GM23338 (cell line): ENCODE measurements around the gene CCR7. TPM values are rescaled to one million over a fixed set of nuclear protein-coding genes. Genes with fewer than 3 reads are reported as not detected.

Experiments
- ATAC-seq: fragments of 200-7000 bp; cut with Tn5 transposase; 3 replicates; pipeline ENCODE4 v1.9.1; 2020
- DNase-seq: peaks from one replicate; pipeline ENCODE4 v3.0.0-alpha.2; 2015; ENCODE audit warnings: low spot score
- H2AFZ ChIP-seq: fragments of 200-600 bp; sonication (generic); 2 replicates; pipeline ENCODE4 v1.8.0; 2016; ENCODE audit warnings: antibody characterized with exemption, mild to moderate bottlenecking, moderate library complexity
- H3F3A ChIP-seq: fragments of 200-600 bp; sonication (generic); replicated peaks from 2 replicates; pipeline ENCODE4 v1.8.0; 2017; ENCODE audit warnings: antibody characterized with exemption, mixed run types, low read depth
- H3K27ac ChIP-seq: fragments of 200-600 bp; sonication (generic); 2 replicates; pipeline ENCODE4 v1.6.1; 2016; ENCODE audit warnings: low read depth
- H3K27me3 ChIP-seq: fragments of 200-600 bp; sonication (generic); 2 replicates; pipeline ENCODE4 v1.8.0; 2016; ENCODE audit warnings: mild to moderate bottlenecking, mixed run types, moderate library complexity; ENCODE audit not compliant: insufficient read depth
- H3K36me3 ChIP-seq: fragments of 200-600 bp; sonication (generic); 2 replicates; pipeline ENCODE4 v1.8.0; 2016; ENCODE audit warnings: mild to moderate bottlenecking; ENCODE audit not compliant: insufficient read depth
- H3K4me1 ChIP-seq: fragments of 200-600 bp; sonication (generic); 2 replicates; pipeline ENCODE4 v1.8.0; 2016; ENCODE audit warnings: mild to moderate bottlenecking, moderate library complexity; ENCODE audit not compliant: insufficient read depth
- H3K4me2 ChIP-seq: fragments of 200-600 bp; sonication (generic); 2 replicates; pipeline ENCODE4 v1.7.1; 2017; ENCODE audit warnings: mixed run types
- H3K4me3 ChIP-seq: fragments of 200-600 bp; sonication (generic); 2 replicates; pipeline ENCODE4 v1.6.1; 2016; ENCODE audit warnings: mixed run types
- H3K79me2 ChIP-seq: fragments of 200-600 bp; sonication (generic); replicated peaks from 2 replicates; pipeline ENCODE4 v1.8.0; 2017; ENCODE audit warnings: mild to moderate bottlenecking; ENCODE audit not compliant: insufficient read depth
- H3K9me2 ChIP-seq: fragments of 200-600 bp; sonication (generic); 2 replicates; pipeline ENCODE4 v1.8.0; 2017; ENCODE audit not compliant: insufficient read depth
- H4K20me1 ChIP-seq: fragments of 200-600 bp; sonication (generic); replicated peaks from 2 replicates; pipeline ENCODE4 v1.8.0; 2017; ENCODE audit warnings: mild to moderate bottlenecking; ENCODE audit not compliant: insufficient read depth
- H3K27ac Mint-ChIP-seq: 2 replicates; pipeline ENCODE4 v1.8.0; 2020; ENCODE audit warnings: inconsistent platforms, mild to moderate bottlenecking, moderate library complexity, mixed read lengths
- H3K27me3 Mint-ChIP-seq: 3 replicates; pipeline ENCODE4 v1.8.0; 2022; ENCODE audit warnings: low read depth, mild to moderate bottlenecking, moderate library complexity, mixed read lengths, inconsistent platforms; ENCODE audit not compliant: insufficient read depth, poor library complexity
- H3K36me3 Mint-ChIP-seq: 3 replicates; pipeline ENCODE4 v1.8.0; 2021; ENCODE audit warnings: low read depth, mild to moderate bottlenecking, inconsistent platforms, moderate library complexity, mixed read lengths
- H3K4me1 Mint-ChIP-seq: 3 replicates; pipeline ENCODE4 v1.8.0; 2020; ENCODE audit warnings: mild to moderate bottlenecking, inconsistent platforms, mixed read lengths
- H3K4me3 Mint-ChIP-seq: 3 replicates; pipeline ENCODE4 v1.8.0; 2021; ENCODE audit warnings: moderate library complexity, mild to moderate bottlenecking, inconsistent platforms, mixed read lengths
- H3K9me3 Mint-ChIP-seq: 3 replicates; pipeline ENCODE4 v1.8.0; 2020; ENCODE audit warnings: moderate library complexity, mild to moderate bottlenecking, inconsistent platforms, mixed read lengths
- CREB1 ChIP-seq: fragments of 250-450 bp; sonication (Bioruptor Pico); IDR thresholded peaks from 2 replicates; pipeline ENCODE4 v1.5.0; 2020; ENCODE audit warnings: low read depth, mild to moderate bottlenecking, moderate library complexity
- CTCF ChIP-seq, 2 experiments: fragments of 200-600 bp in 1 of 2; sonication (generic) in 1 of 2; conservative IDR thresholded peaks; 2 replicates each; pipeline versions ENCODE4 v1.5.1 to v1.6.1; 2016 to 2017; ENCODE audit warnings: antibody characterized with exemption in 2 of 2, low read depth in 2 of 2, mild to moderate bottlenecking in 2 of 2, moderate library complexity in 1 of 2
- ETS1 ChIP-seq: IDR thresholded peaks from 2 replicates; pipeline ENCODE4 v1.6.1; 2016; ENCODE audit warnings: antibody characterized with exemption
- EZH2 ChIP-seq: fragments of 200-600 bp; sonication (generic); IDR thresholded peaks from one replicate; pipeline ENCODE4 v1.8.0; 2017; ENCODE audit warnings: antibody characterized with exemption, mild to moderate bottlenecking, low read depth; ENCODE audit not compliant: unreplicated experiment
- EZH2phosphoT487 ChIP-seq: fragments of 200-600 bp; sonication (generic); IDR thresholded peaks from one replicate; pipeline ENCODE4 v1.8.1; 2018; ENCODE audit warnings: antibody characterized with exemption; ENCODE audit not compliant: unreplicated experiment
- JUNB ChIP-seq: IDR thresholded peaks from one replicate; pipeline ENCODE4 v1.6.1; 2016; ENCODE audit warnings: antibody characterized with exemption; ENCODE audit not compliant: unreplicated experiment
- NANOG ChIP-seq: IDR thresholded peaks from 2 replicates; pipeline ENCODE4 v1.6.1; 2016; ENCODE audit warnings: antibody characterized with exemption, borderline replicate concordance
- POLR2AphosphoS5 ChIP-seq: IDR thresholded peaks from 2 replicates; pipeline ENCODE4 v1.6.1; 2016; ENCODE audit warnings: antibody characterized with exemption, low read depth
- REST ChIP-seq: IDR thresholded peaks from one replicate; pipeline ENCODE4 v1.6.1; 2018; ENCODE audit warnings: antibody characterized with exemption; ENCODE audit not compliant: unreplicated experiment
- STAT1 ChIP-seq: IDR thresholded peaks from one replicate; pipeline ENCODE4 v1.6.1; 2016; ENCODE audit warnings: antibody characterized with exemption; ENCODE audit not compliant: unreplicated experiment
- ZNF114 ChIP-seq: fragments of 250-450 bp; sonication (Bioruptor Pico); IDR thresholded peaks from 2 replicates; pipeline ENCODE4 v1.5.0; 2020; ENCODE audit warnings: mild to moderate bottlenecking, moderate library complexity
- ZNF331 ChIP-seq: fragments of 250-450 bp; sonication (Bioruptor Pico); IDR thresholded peaks from 2 replicates; pipeline ENCODE4 v1.5.0; 2020; ENCODE audit warnings: low read depth, mild to moderate bottlenecking, moderate library complexity
- ZNF462 ChIP-seq: fragments of 250-450 bp; sonication (Bioruptor Pico); IDR thresholded peaks from 2 replicates; pipeline ENCODE4 v1.5.0; 2020; ENCODE audit warnings: mild to moderate bottlenecking, moderate library complexity
- polyA plus RNA-seq: library from polyadenylated mRNA; unstranded; fragments of >200 nt; fragmentation: Nextera tagmentation; extraction: Ambion mirVana; gene quantifications from 2 replicates; pipeline ENCODE4 v1.2.1, GENCODE V29; 2016
- total RNA-seq: library from RNA; depleted of rRNA; stranded (reverse); fragments of >200 nt; shearing (Covaris generic); gene quantifications from 2 replicates; pipeline ENCODE4 v1.2.3, GENCODE V29; 2014

Gene CCR7
- total and polyA plus RNA-seq, 2 experiments from 2014 or later = 0.37 to 0.59 TPM

GRCh38 chr17:40548491-40548981 is 16.7 kb downstream of the CCR7 start:
- H3K9me2 ChIP-seq = no peaks in the 10 kb centered on the region
- H3K4me3 ChIP-seq = no peak overlapping the region
- Mint-ChIP-seq H3K36me3 (no peaks in the 10 kb centered on the region), H3K4me3 (no peak overlapping the region), H3K27me3 (peaks cover 10% of the 10 kb centered on the region), H3K4me1 (peaks cover 10% of the 10 kb centered on the region; the same call in 2 of the 3 replicates), H3K9me3 (no peaks in the 10 kb centered on the region), H3K27ac (no peak overlapping the region)
- H3K4me1 ChIP-seq = no peaks in the 10 kb centered on the region; the same call in 1 of the 2 replicates
- no peaks in the 10 kb centered on the region for H3K36me3 ChIP-seq
- ATAC-seq (no peak), DNase-seq (no peak)
- no peaks in the 10 kb centered on the region for H3K27me3 ChIP-seq
- no peaks in the 10 kb centered on the region for H3F3A ChIP-seq
- no peaks in the 10 kb centered on the region for H4K20me1 ChIP-seq
- H2AFZ ChIP-seq = no peak overlapping the region
- H3K79me2 ChIP-seq = no peaks in the 10 kb centered on the region
- H3K4me2 ChIP-seq = no peak overlapping the region
- no peak overlapping the region for H3K27ac ChIP-seq
- TF ChIP-seq ZNF331 (CRISPR knock-in tag) (no peak), REST (no peak), CREB1 (CRISPR knock-in tag) (no peak), EZH2 (no peak), ZNF114 (CRISPR knock-in tag) (no peak), STAT1 (no peak), EZH2phosphoT487 (no peak), ZNF462 (CRISPR knock-in tag) (no peak), POLR2AphosphoS5 (no peak), NANOG (no peak), JUNB (no peak), ETS1 (no peak), CTCF (conservative IDR thresholded peaks at IDR 0.05; ENCODE audit: low read depth in 2 of 2) (no peak)
